Liver (tissue), 10 donors: ENCODE measurements around the gene NTF4. TPM values are rescaled to one million over a fixed set of nuclear protein-coding genes. Genes with fewer than 3 reads are reported as not detected.

ENCODE experiments used
- DNase-seq: peaks from one replicate; pipeline ENCODE4 v3.0.0-alpha.2; 2017; ENCODE audit warnings: low spot score
- H3K27ac ChIP-seq, 2 donors: one replicate each; pipeline ENCODE4 v1.7.0; 2013; ENCODE audit warnings: inconsistent platforms in 2 of 2, low read length in 2 of 2, control low read depth in 1 of 2, low read depth in 1 of 2, mild to moderate bottlenecking in 1 of 2
- H3K27me3 ChIP-seq, 4 donors: one replicate each; pipeline versions ENCODE4 v1.6.1 to v1.7.0; 2013; ENCODE audit warnings: low read length in 3 of 4, inconsistent platforms in 1 of 4, mild to moderate bottlenecking in 1 of 4, moderate library complexity in 1 of 4; ENCODE audit not compliant: control insufficient read depth in 4 of 4, insufficient read depth in 4 of 4
- H3K36me3 ChIP-seq, 4 donors: one replicate each; pipeline versions ENCODE4 v1.6.1 to v1.7.0; 2013; ENCODE audit warnings: low read length in 3 of 4, mild to moderate bottlenecking in 3 of 4, low read depth in 1 of 4, moderate library complexity in 1 of 4; ENCODE audit not compliant: control insufficient read depth in 4 of 4, insufficient read depth in 3 of 4
- H3K4me1 ChIP-seq, 4 donors: one replicate each; pipeline versions ENCODE4 v1.6.1 to v1.7.0; 2013; ENCODE audit warnings: low read length in 3 of 4, mild to moderate bottlenecking in 3 of 4, moderate library complexity in 1 of 4; ENCODE audit not compliant: control insufficient read depth in 4 of 4, insufficient read depth in 4 of 4
- H3K4me3 ChIP-seq, 3 donors: one replicate each; pipeline versions ENCODE4 v1.6.1 to v1.7.0; 2013; ENCODE audit warnings: low read length in 3 of 3, control low read depth in 1 of 3, low read depth in 1 of 3, mild to moderate bottlenecking in 1 of 3
- H3K9ac ChIP-seq, 2 donors: one replicate each; pipeline ENCODE4 v1.7.0; 2013; ENCODE audit warnings: low read length in 2 of 2, mild to moderate bottlenecking in 2 of 2, moderate library complexity in 2 of 2, control low read depth in 1 of 2, low read depth in 1 of 2
- H3K9me3 ChIP-seq, 4 donors: one replicate each; pipeline versions ENCODE4 v1.6.1 to v1.7.0; 2013; ENCODE audit warnings: low read length in 3 of 4; ENCODE audit not compliant: control insufficient read depth in 4 of 4
- EGR1 ChIP-seq, 2 donors: IDR thresholded peaks; 2 replicates each; pipeline ENCODE4 v1.6.1; 2016 to 2018; ENCODE audit warnings: antibody characterized with exemption in 2 of 2, low read depth in 2 of 2
- GABPA ChIP-seq, 2 donors: IDR thresholded peaks in 1 of 2; conservative IDR thresholded peaks in 1 of 2; 2 replicates each; pipeline ENCODE4 v1.6.1; 2016; ENCODE audit warnings: antibody characterized with exemption in 2 of 2, mild to moderate bottlenecking in 1 of 2, moderate library complexity in 1 of 2
- HNF4A ChIP-seq, 2 donors: conservative IDR thresholded peaks; 2 replicates each; pipeline ENCODE4 v1.6.1; 2016; ENCODE audit warnings: antibody characterized with exemption in 2 of 2, mild to moderate bottlenecking in 2 of 2
- HNF4G ChIP-seq: IDR thresholded peaks from 2 replicates; pipeline ENCODE4 v1.6.1; 2016; ENCODE audit warnings: antibody characterized with exemption
- JUND ChIP-seq, 2 donors: IDR thresholded peaks; 2 replicates each; pipeline ENCODE4 v1.6.1; 2016; ENCODE audit warnings: antibody characterized with exemption in 2 of 2
- NR2F2 ChIP-seq: IDR thresholded peaks from 2 replicates; pipeline ENCODE4 v1.6.1; 2016; ENCODE audit warnings: antibody characterized with exemption
- RAD21 ChIP-seq, 2 donors: IDR thresholded peaks; 2 replicates each; pipeline ENCODE4 v1.6.1; 2016; ENCODE audit warnings: antibody characterized with exemption in 2 of 2, mild to moderate bottlenecking in 2 of 2
- RXRA ChIP-seq, 2 donors: IDR thresholded peaks; 2 replicates each; pipeline ENCODE4 v1.6.1; 2017 to 2018; ENCODE audit warnings: antibody characterized with exemption in 2 of 2, mild to moderate bottlenecking in 1 of 2
- ZBTB33 ChIP-seq: IDR thresholded peaks from 2 replicates; pipeline ENCODE4 v1.6.1; 2016; ENCODE audit warnings: antibody characterized with exemption
- WGBS: extraction: QIAGEN DNeasy Blood & Tissue Kit; methylation state at CpG from one replicate; pipeline ENCODE4 v1.1.7; 2013; 5-methylcytosine and 5-hydroxymethylcytosine counted together
- polyA plus RNA-seq, 2 donors: library from polyadenylated mRNA; stranded (reverse) in 1 of 2; unstranded in 1 of 2; fragments of 200-250 nt in 1 of 2; fragments of >200 nt in 1 of 2; fragmentation: Nextera tagmentation in 1 of 2; extraction: Ambion mirVana in 1 of 2; gene quantifications; one replicate each; pipeline versions ENCODE4 v1.2.1 to v1.2.3, GENCODE V29; 2013 to 2015
- small RNA-seq: library from RNA; depleted of rRNA; stranded (forward); fragments of <200 nt; gene quantifications from one replicate; pipeline ENCODE3, GENCODE V24; 2014
- total RNA-seq, 2 donors: library from RNA; depleted of rRNA; stranded (reverse); fragments of >200 nt; gene quantifications; one replicate each; pipeline ENCODE4 v1.2.3, GENCODE V29; 2014
- TF ChIP-seq, protein P1 (sequence below): IDR thresholded peaks from 2 replicates; pipeline ENCODE4 v1.6.1; 2016; ENCODE audit warnings: antibody characterized with exemption
- TF ChIP-seq, protein P2 (sequence below): fragments of 150-350 bp; IDR thresholded peaks from 2 replicates; pipeline ENCODE4 v1.5.1; 2017; ENCODE audit warnings: improper control_type of control experiment, low read depth, low read length; ENCODE audit not compliant: missing input control
- donor health status: healthy.
- donor health status: healthy.
- donor health status: healthy.
- donor health status: healthy.
- donor health status: healthy.

The NTF4 gene
- total and polyA plus RNA-seq, 4 donors: not detected

DNA sequence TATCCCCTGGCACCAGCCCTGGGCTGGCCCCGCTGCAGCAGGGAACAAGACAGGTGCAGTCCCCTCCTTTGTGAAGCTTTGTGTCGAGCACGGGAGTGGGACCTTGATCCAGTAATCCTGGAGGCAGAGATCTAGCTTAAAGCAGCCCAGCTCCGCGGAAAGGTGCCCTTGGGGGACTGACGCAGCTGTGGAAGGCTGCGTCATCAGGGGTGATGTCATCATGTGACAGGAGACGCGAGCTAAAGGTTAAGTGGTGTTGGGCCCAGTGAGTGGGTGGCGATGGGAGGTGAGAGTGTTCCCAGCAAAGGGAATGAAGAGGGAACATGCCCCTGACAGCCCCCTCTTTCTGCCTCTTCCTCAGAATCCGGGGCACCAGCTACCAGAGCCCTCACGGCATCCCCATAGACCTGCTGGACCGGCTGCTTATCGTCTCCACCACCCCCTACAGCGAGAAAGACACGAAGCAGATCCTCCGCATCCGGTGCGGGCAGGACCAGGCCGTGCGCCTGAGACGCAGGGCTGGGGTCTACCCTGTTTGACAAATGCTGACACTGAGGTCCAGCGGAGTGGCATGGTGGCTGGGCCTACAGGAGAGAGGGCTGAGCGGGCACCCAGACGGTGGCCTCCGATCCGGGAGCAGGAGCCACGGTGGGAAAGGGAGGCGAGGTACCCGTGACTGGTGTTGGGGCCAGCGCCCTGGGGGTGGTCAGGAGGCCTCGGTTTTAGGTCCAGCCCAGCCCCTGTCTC is 50.3 kb downstream of the NTF4 start:
- Histone ChIP-seq H3K27me3 (no peaks in the 10 kb centered on the region), H3K9me3 (no peaks in the 10 kb centered on the region), H3K36me3 (peaks cover 4 to 45% (median 12%) of the 10 kb centered on the region in 4 donors), H3K27ac (no peak overlapping the region), H3K4me1 (peaks cover 5 to 19% (median 12%) of the 10 kb centered on the region in 4 donors), H3K4me3 (no peak overlapping the region), H3K9ac (no peak overlapping the region)
- no peak for DNase-seq
- 97% methylated on average over 32 of the region's 32 CpGs for WGBS
- TF ChIP-seq, protein P1, sequence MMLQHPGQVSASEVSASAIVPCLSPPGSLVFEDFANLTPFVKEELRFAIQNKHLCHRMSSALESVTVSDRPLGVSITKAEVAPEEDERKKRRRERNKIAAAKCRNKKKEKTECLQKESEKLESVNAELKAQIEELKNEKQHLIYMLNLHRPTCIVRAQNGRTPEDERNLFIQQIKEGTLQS: no peak
- TF ChIP-seq NR2F2: no peak
- TF ChIP-seq RAD21 (IDR thresholded peaks at IDR 0.05): no peak
- TF ChIP-seq JUND (IDR thresholded peaks at IDR 0.05): no peak

- TF ChIP-seq ZBTB33 (no peak), GABPA (IDR thresholded peaks at IDR 0.05 in 1 of 2, conservative IDR thresholded peaks at IDR 0.05 in 1 of 2) (no peak), HNF4A (conservative IDR thresholded peaks at IDR 0.05) (no peak), JUND (IDR thresholded peaks at IDR 0.05) (no peak), HNF4G (no peak), EGR1 (IDR thresholded peaks at IDR 0.05; ENCODE audit: low read depth in 2 of 2) (no peak), RXRA (IDR thresholded peaks at IDR 0.05) (no peak)
- TF ChIP-seq, protein P1: no peak
- TF ChIP-seq, protein P2, sequence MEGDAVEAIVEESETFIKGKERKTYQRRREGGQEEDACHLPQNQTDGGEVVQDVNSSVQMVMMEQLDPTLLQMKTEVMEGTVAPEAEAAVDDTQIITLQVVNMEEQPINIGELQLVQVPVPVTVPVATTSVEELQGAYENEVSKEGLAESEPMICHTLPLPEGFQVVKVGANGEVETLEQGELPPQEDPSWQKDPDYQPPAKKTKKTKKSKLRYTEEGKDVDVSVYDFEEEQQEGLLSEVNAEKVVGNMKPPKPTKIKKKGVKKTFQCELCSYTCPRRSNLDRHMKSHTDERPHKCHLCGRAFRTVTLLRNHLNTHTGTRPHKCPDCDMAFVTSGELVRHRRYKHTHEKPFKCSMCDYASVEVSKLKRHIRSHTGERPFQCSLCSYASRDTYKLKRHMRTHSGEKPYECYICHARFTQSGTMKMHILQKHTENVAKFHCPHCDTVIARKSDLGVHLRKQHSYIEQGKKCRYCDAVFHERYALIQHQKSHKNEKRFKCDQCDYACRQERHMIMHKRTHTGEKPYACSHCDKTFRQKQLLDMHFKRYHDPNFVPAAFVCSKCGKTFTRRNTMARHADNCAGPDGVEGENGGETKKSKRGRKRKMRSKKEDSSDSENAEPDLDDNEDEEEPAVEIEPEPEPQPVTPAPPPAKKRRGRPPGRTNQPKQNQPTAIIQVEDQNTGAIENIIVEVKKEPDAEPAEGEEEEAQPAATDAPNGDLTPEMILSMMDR: no peak
- Histone ChIP-seq H3K27ac (no peak overlapping the region), H3K9me3 (no peaks in the 10 kb centered on the region), H3K36me3 (peaks cover 6 to 59% (median 18%) of the 10 kb centered on the region in 4 donors), H3K9ac (no peak overlapping the region), H3K4me1 (no peaks in the 10 kb centered on the region), H3K27me3 (no peaks in the 10 kb centered on the region), H3K4me3 (no peak overlapping the region)
- DNase-seq: no peak
- WGBS: 91% methylated on average over 17 of the region's 17 CpGs
These were observed 53.4 kb downstream of the NTF4 start for GRCh38 chr19:49011194-49011593.

Small RNAs within 50 kb of the gene (small RNA-seq; reads per million reads assigned to genes)
- gene RN7SL708P: not detected

Other genes starting within 250 kb of the NTF4 start
- 10 to 100 TPM in 1 of 2 donors, 1 to 10 TPM in 1; 3.7 to 11.2 TPM for gene HSD17B14, start 228.3 kb downstream of the NTF4 start, total RNA-seq
- gene HSD17B14, start 228.3 kb downstream of the NTF4 start, polyA plus RNA-seq: 10 to 100 TPM in 1 of 2 donors, 1 to 10 TPM in 1; 4.9 to 12.6 TPM
- 1 to 10 TPM; 4.4 to 7.3 TPM for gene PLEKHA4, start 196.2 kb downstream of the NTF4 start, total RNA-seq
- gene PLEKHA4, start 196.2 kb downstream of the NTF4 start, polyA plus RNA-seq: 10 to 100 TPM in 1 of 2 donors, 1 to 10 TPM in 1; 5.3 to 17.2 TPM
- gene PPP1R15A, start 192.4 kb downstream of the NTF4 start, total RNA-seq: 10 to 100 TPM; 13.2 to 52.5 TPM
- gene PPP1R15A, start 192.4 kb downstream of the NTF4 start, polyA plus RNA-seq: 1 to 10 TPM; 5.6 to 9.3 TPM
- gene TULP2, start 166.1 kb downstream of the NTF4 start, total RNA-seq: under 1 TPM in 1 of 2 donors, not detected in 1; 0.05 TPM
- gene TULP2, start 166.1 kb downstream of the NTF4 start, polyA plus RNA-seq: under 1 TPM; 0.03 to 0.19 TPM
- gene NUCB1, start 164.5 kb downstream of the NTF4 start, total RNA-seq: 100 to 1,000 TPM; 196 to 280 TPM
- 100 to 1,000 TPM; 186 to 775 TPM for gene NUCB1, start 164.5 kb downstream of the NTF4 start, polyA plus RNA-seq
- 1 to 10 TPM in 1 of 2 donors, not detected in 1; 1.3 TPM for gene DHDH, start 131.1 kb downstream of the NTF4 start, total RNA-seq
- gene DHDH, start 131.1 kb downstream of the NTF4 start, polyA plus RNA-seq: under 1 TPM in 1 of 2 donors, not detected in 1; 0.16 TPM
- gene BAX, start 109.9 kb downstream of the NTF4 start, total RNA-seq: 10 to 100 TPM; 10.8 to 18.7 TPM
- gene BAX, start 109.9 kb downstream of the NTF4 start, polyA plus RNA-seq: 10 to 100 TPM; 10.5 to 27.0 TPM
- 1,000 to 10,000 TPM; 2,528 to 9,360 TPM for gene FTL, start 99.5 kb downstream of the NTF4 start, total RNA-seq
- gene FTL, start 99.5 kb downstream of the NTF4 start, polyA plus RNA-seq: over 10,000 TPM; 15,042 to 16,395 TPM
- 1 to 10 TPM; 8.4 to 8.7 TPM for gene GYS1, start 71.5 kb downstream of the NTF4 start, total RNA-seq
- 1 to 10 TPM; 2.6 to 4.2 TPM for gene GYS1, start 71.5 kb downstream of the NTF4 start, polyA plus RNA-seq
- gene RUVBL2, start 70.9 kb downstream of the NTF4 start, total RNA-seq: 10 to 100 TPM; 52.5 to 80.1 TPM
- 10 to 100 TPM; 29.6 to 46.7 TPM for gene RUVBL2, start 70.9 kb downstream of the NTF4 start, polyA plus RNA-seq
- not detected for gene LHB, start 47.7 kb downstream of the NTF4 start, total RNA-seq
- not detected for gene LHB, start 47.7 kb downstream of the NTF4 start, polyA plus RNA-seq
- not detected for gene CGB3, start 40.5 kb downstream of the NTF4 start, total RNA-seq
- gene CGB3, start 40.5 kb downstream of the NTF4 start, polyA plus RNA-seq: not detected
- gene CGB2, start 32.9 kb downstream of the NTF4 start, total RNA-seq: not detected
- not detected for gene CGB2, start 32.9 kb downstream of the NTF4 start, polyA plus RNA-seq
- not detected for gene CGB1, start 27.9 kb downstream of the NTF4 start, total RNA-seq
- not detected for gene CGB1, start 27.9 kb downstream of the NTF4 start, polyA plus RNA-seq
- not detected for gene CGB5, start 21.0 kb downstream of the NTF4 start, total RNA-seq
- gene CGB5, start 21.0 kb downstream of the NTF4 start, polyA plus RNA-seq: not detected
- gene CGB8, start 15.7 kb downstream of the NTF4 start, total RNA-seq: not detected
- not detected for gene CGB8, start 15.7 kb downstream of the NTF4 start, polyA plus RNA-seq
- gene CGB7, start 7.1 kb downstream of the NTF4 start, total RNA-seq: not detected
- not detected for gene CGB7, start 7.1 kb downstream of the NTF4 start, polyA plus RNA-seq
- gene KCNA7, start 7.9 kb upstream of the NTF4 start, total RNA-seq: not detected
- gene KCNA7, start 7.9 kb upstream of the NTF4 start, polyA plus RNA-seq: not detected
- gene SNRNP70, start 20.6 kb upstream of the NTF4 start, total RNA-seq: 100 to 1,000 TPM; 118 to 166 TPM
- gene SNRNP70, start 20.6 kb upstream of the NTF4 start, polyA plus RNA-seq: 10 to 100 TPM; 34.2 to 71.6 TPM
- gene LIN7B, start 49.6 kb upstream of the NTF4 start, total RNA-seq: 1 to 10 TPM; 2.2 to 3.8 TPM
- 1 to 10 TPM; 2.7 to 3.0 TPM for gene LIN7B, start 49.6 kb upstream of the NTF4 start, polyA plus RNA-seq
- 1 to 10 TPM in 1 of 2 donors, under 1 TPM in 1; 0.56 to 1.4 TPM for gene C19orf73, start 54.3 kb upstream of the NTF4 start, total RNA-seq
- gene C19orf73, start 54.3 kb upstream of the NTF4 start, polyA plus RNA-seq: 1 to 10 TPM; 1.9 to 2.1 TPM
- gene PPFIA3, start 54.7 kb upstream of the NTF4 start, total RNA-seq: 1 to 10 TPM; 1.5 to 2.1 TPM
- gene PPFIA3, start 54.7 kb upstream of the NTF4 start, polyA plus RNA-seq: 1 to 10 TPM; 2.6 to 4.6 TPM
- gene HRC, start 90.6 kb upstream of the NTF4 start, total RNA-seq: 1 to 10 TPM; 1.2 TPM
- under 1 TPM; 0.25 to 0.51 TPM for gene HRC, start 90.6 kb upstream of the NTF4 start, polyA plus RNA-seq
- gene TRPM4, start 93.0 kb upstream of the NTF4 start, total RNA-seq: 10 to 100 TPM in 1 of 2 donors, 1 to 10 TPM in 1; 8.1 to 11.0 TPM
- gene TRPM4, start 93.0 kb upstream of the NTF4 start, polyA plus RNA-seq: 10 to 100 TPM; 15.4 to 31.2 TPM